ENCODE measurements around the gene KCNMB4. TPM values are rescaled to one million over a fixed set of nuclear protein-coding genes. Genes with fewer than 3 reads are reported as not detected.

The KCNMB4 gene
- total and polyA plus RNA-seq, 9 donors: 2.0 to 5.6 (median 3.0) TPM

DNA sequence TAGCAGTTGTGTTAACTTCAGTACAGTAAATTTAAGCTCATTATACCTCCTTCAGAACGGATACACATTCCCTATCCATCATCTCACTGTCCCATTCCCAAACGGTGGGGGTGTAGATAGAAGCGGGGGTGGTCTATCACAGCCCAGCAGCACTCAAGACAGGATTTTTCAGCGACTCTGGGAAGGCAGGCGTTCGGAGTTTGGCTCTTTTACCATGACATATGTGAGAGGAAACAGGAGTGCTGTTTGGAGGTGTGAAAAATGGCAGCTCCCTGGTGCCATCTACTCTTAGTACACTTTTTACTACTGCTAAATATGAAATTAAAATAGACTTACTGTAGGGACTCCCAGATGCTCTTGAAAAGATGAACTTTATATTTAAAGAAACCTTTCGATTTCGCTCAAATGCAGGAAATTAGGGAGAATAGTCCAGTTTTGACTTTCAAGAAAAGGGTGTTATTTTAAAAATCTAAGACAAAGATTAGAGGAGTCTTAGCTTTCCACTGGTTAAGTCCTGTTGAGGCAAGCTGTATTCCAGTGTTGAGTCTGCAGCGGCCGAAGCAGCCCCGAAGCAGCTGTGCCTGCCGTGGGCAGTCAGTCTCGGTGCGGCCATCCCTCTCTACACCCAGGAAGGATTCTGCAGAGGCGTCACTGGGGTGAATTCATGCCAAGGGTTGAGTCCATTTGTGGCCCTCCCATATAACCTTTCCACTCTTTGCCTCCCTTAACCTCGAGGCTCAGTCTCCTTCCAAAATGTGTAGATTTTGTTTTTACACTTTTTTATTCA is 42.1 kb downstream of the KCNMB4 start:
- no peaks in the 10 kb centered on the region for H3K9me3 ChIP-seq
- H3K4me3 ChIP-seq: no peak overlapping the region
- intact Hi-C loops (cut with DNase I): no loop called here
- H3K4me1 ChIP-seq (ENCODE audit: insufficient read depth): no peaks in the 10 kb centered on the region
- DNase-seq: no peak
- H3K27me3 ChIP-seq: no peaks in the 10 kb centered on the region
- TF ChIP-seq EP300 (IDR thresholded peaks at IDR 0.05) (no peak), POLR2A (IDR thresholded peaks at IDR 0.05) (no peak)
- TF ChIP-seq, protein P1, sequence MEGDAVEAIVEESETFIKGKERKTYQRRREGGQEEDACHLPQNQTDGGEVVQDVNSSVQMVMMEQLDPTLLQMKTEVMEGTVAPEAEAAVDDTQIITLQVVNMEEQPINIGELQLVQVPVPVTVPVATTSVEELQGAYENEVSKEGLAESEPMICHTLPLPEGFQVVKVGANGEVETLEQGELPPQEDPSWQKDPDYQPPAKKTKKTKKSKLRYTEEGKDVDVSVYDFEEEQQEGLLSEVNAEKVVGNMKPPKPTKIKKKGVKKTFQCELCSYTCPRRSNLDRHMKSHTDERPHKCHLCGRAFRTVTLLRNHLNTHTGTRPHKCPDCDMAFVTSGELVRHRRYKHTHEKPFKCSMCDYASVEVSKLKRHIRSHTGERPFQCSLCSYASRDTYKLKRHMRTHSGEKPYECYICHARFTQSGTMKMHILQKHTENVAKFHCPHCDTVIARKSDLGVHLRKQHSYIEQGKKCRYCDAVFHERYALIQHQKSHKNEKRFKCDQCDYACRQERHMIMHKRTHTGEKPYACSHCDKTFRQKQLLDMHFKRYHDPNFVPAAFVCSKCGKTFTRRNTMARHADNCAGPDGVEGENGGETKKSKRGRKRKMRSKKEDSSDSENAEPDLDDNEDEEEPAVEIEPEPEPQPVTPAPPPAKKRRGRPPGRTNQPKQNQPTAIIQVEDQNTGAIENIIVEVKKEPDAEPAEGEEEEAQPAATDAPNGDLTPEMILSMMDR (IDR thresholded peaks at IDR 0.05): no peak
- H3K36me3 ChIP-seq: no peaks in the 10 kb centered on the region
- no peak overlapping the region for H3K27ac ChIP-seq
- WGBS, 3 donors: 92 to 94% (median 92%) methylated on average over 16 of the region's 16 CpGs

DNA sequence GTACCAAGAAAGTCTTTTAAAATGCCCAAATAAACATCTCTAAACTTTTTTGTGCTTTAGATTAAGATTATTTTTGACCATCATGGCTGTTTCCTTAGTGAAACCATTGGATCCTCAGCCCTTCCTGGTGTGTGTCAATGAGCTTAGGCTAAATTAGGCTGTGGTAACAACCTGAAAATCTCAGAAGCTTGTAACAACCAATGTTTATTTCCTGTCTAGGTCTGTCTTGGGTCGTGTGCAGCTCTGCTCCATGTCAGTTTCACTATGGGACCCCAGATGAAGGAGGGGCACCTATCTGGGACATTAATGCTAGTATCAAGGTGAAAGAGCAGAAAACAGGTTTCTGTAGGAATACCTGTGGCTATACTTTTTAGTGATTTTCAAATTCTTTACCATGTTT is 49.9 kb downstream of the KCNMB4 start:
- no peaks in the 10 kb centered on the region for H3K9me3 ChIP-seq
- intact Hi-C loops (cut with DNase I): no loop called here
- TF ChIP-seq EP300 (IDR thresholded peaks at IDR 0.05): no peak
- TF ChIP-seq, protein P1 (IDR thresholded peaks at IDR 0.05): no peak
- TF ChIP-seq POLR2A (IDR thresholded peaks at IDR 0.05): no peak
- H3K4me3 ChIP-seq: no peak overlapping the region
- no peaks in the 10 kb centered on the region for H3K4me1 ChIP-seq (ENCODE audit: insufficient read depth)
- no peak for DNase-seq
- WGBS, 3 donors: 60 to 64% (median 63%) methylated on average over 1 of the region's 1 CpG
- H3K27me3 ChIP-seq: no peaks in the 10 kb centered on the region
- H3K36me3 ChIP-seq: no peaks in the 10 kb centered on the region
- H3K27ac ChIP-seq: no peak overlapping the region

DNA sequence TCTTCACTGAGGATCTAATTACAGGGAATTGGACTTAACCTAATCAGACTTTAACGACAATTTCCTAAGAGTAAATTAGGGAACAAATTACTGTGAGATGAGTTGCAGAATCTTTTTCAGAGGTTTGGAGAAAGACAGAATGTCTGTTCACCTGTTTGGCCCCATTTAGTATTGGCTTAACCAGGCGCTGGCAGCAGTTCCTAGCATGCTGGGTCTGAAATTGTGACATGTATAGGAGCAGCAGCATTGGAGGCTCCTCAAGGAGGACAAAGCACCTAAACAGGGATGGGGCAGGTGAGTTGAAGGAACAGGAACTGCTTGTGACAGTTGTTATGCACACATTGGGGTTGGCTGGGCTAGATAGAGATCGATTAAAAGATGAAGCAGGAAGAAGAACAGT is 51.0 kb downstream of the KCNMB4 start:
- no peaks in the 10 kb centered on the region for H3K4me1 ChIP-seq (ENCODE audit: insufficient read depth)
- H3K4me3 ChIP-seq: no peak overlapping the region
- TF ChIP-seq, protein P1 (IDR thresholded peaks at IDR 0.05): no peak
- TF ChIP-seq POLR2A (IDR thresholded peaks at IDR 0.05) (no peak), EP300 (IDR thresholded peaks at IDR 0.05) (no peak)
- no peaks in the 10 kb centered on the region for H3K27me3 ChIP-seq
- DNase-seq: no peak
- intact Hi-C loops (cut with DNase I): no loop called here
- H3K27ac ChIP-seq: no peak overlapping the region
- WGBS, 3 donors: 92 to 95% (median 94%) methylated on average over 3 of the region's 3 CpGs
- H3K9me3 ChIP-seq: no peaks in the 10 kb centered on the region
- H3K36me3 ChIP-seq: no peaks in the 10 kb centered on the region

DNA sequence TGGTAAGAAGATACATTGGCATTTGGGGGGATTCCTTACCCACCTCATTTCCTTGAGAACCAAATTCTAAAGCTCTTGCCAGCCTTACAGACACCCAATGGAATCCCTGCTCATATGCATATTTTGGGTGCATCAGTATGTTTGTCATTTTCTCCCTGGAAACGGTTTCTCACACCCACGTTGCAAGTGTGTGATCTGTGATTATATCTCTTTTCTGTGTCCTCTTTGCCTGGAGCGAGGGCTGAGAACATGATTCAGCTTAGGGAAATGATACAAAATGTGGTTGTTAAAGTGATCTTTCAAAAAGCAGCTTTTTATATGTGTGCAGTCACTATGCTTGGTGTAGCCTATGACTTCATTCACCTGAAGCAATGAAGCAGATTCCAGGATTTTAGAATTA is 52.0 kb downstream of the KCNMB4 start:
- H3K4me3 ChIP-seq: no peak overlapping the region
- H3K27me3 ChIP-seq: no peaks in the 10 kb centered on the region
- TF ChIP-seq POLR2A (IDR thresholded peaks at IDR 0.05) (no peak), EP300 (IDR thresholded peaks at IDR 0.05) (no peak)
- TF ChIP-seq, protein P1 (IDR thresholded peaks at IDR 0.05): no peak
- H3K9me3 ChIP-seq: no peaks in the 10 kb centered on the region
- WGBS, 3 donors: 87 to 94% (median 93%) methylated on average over 3 of the region's 3 CpGs
- no peak overlapping the region for H3K27ac ChIP-seq
- no peaks in the 10 kb centered on the region for H3K4me1 ChIP-seq (ENCODE audit: insufficient read depth)
- intact Hi-C loops (cut with DNase I): no loop called here
- no peaks in the 10 kb centered on the region for H3K36me3 ChIP-seq
- no peak for DNase-seq

All from ovary (tissue), 9 donors.